CD1c-positive myeloid dendritic cell (primary cell): Measurements from ENCODE around the gene FAM163A.

Experiments used
- DNase-seq: peaks from one replicate; pipeline ENCODE4 v3.0.0-alpha.2; 2016; ENCODE audit errors: extremely low spot score

FAM163A gene

GRCh38 chr1:179750630-179751029 is 7.5 kb downstream of the FAM163A start:
- DNase-seq = no peak

GRCh38 chr1:179753061-179753460 is 10.0 kb downstream of the FAM163A start:
- no peak for DNase-seq

GRCh38 chr1:179754041-179754624 is 11.0 kb downstream of the FAM163A start:
- DNase-seq = no peak

GRCh38 chr1:179757933-179758332 is 14.8 kb downstream of the FAM163A start:
- no peak for DNase-seq

GRCh38 chr1:179760521-179760920 is 17.4 kb downstream of the FAM163A start:
- DNase-seq = no peak

GRCh38 chr1:179761296-179761695 is 18.2 kb downstream of the FAM163A start:
- no peak for DNase-seq

GRCh38 chr1:179761846-179762640 is 19.0 kb downstream of the FAM163A start:
- DNase-seq = no peak

- no peak for DNase-seq
Measured at GRCh38 chr1:179767177-179767581, 24.1 kb downstream of the FAM163A start.

- DNase-seq = no peak
Measured at GRCh38 chr1:179767996-179768395, 24.9 kb downstream of the FAM163A start.

GRCh38 chr1:179770887-179771502 is 27.9 kb downstream of the FAM163A start:
- DNase-seq = no peak

GRCh38 chr1:179773264-179773663 is 30.2 kb downstream of the FAM163A start:
- DNase-seq = no peak

GRCh38 chr1:179774000-179774399 is 30.9 kb downstream of the FAM163A start:
- no peak for DNase-seq

- DNase-seq = no peak
Measured at GRCh38 chr1:179774566-179774965, 31.5 kb downstream of the FAM163A start.

- no peak for DNase-seq
Measured at GRCh38 chr1:179775009-179775408, 31.9 kb downstream of the FAM163A start.

GRCh38 chr1:179776831-179777230 is 33.7 kb downstream of the FAM163A start:
- DNase-seq = no peak

- DNase-seq = no peak
Measured at GRCh38 chr1:179777731-179778130, 34.6 kb downstream of the FAM163A start.

- no peak for DNase-seq
Measured at GRCh38 chr1:179779645-179780272, 36.7 kb downstream of the FAM163A start.

- DNase-seq = no peak
Measured at GRCh38 chr1:179781962-179782361, 38.9 kb downstream of the FAM163A start.

GRCh38 chr1:179785031-179785431 is 41.9 kb downstream of the FAM163A start:
- no peak for DNase-seq

- no peak for DNase-seq
Measured at GRCh38 chr1:179785728-179786127, 42.6 kb downstream of the FAM163A start.

GRCh38 chr1:179786815-179787685 is 44.0 kb downstream of the FAM163A start:
- no peak for DNase-seq

GRCh38 chr1:179788259-179788658 is 45.2 kb downstream of the FAM163A start:
- DNase-seq = no peak
